ENCODE data around the gene LMF1.

LMF1 gene

DNA sequence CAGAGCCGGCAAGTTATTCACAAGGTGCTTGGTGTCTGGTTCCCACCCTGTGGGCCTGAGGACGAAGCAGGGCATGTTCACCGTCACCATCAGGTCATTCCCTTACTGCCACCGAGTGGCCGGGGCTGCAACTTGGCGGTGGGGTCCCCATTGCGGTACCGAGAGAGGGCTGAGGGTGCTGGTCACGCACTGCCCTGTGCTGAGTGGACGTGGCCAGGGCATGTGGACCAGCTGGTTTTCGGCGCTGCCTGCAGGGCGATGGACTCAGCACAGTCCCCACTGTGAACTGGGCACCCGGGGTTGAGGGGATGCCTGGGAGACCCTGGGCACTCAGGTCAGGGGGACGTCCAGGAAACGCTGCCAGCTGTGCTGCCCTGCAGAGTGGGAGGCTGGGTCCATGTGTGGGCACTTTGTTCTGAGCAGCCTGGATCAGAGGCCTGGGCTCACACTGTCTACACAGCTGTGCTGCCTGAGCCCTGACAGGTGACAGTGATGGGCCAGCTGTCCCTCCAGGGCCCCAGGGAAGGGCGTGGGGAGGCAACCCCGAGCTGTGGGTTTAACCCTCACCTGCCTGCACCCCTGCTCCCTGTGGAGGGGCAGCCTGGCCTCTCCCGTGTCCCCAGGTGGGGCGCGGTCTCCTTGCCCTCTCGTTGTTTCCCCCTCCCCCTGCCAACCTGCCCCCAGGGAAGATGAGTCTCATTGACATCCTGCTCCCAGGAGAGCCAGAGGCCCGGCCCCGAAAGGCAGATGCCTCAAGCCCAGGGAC lies 131.0 kb downstream of the LMF1 start:
- TF ChIP-seq FOXP2 (optimal IDR thresholded peaks at IDR 0.05; ENCODE audit: borderline replicate concordance, extremely low read depth, extremely low read length, insufficient read depth): no peak
- TF ChIP-seq TAF1 (IDR thresholded peaks at IDR 0.05; ENCODE audit: borderline replicate concordance, insufficient read depth, low read length): no peak
- TF ChIP-seq, protein P1, sequence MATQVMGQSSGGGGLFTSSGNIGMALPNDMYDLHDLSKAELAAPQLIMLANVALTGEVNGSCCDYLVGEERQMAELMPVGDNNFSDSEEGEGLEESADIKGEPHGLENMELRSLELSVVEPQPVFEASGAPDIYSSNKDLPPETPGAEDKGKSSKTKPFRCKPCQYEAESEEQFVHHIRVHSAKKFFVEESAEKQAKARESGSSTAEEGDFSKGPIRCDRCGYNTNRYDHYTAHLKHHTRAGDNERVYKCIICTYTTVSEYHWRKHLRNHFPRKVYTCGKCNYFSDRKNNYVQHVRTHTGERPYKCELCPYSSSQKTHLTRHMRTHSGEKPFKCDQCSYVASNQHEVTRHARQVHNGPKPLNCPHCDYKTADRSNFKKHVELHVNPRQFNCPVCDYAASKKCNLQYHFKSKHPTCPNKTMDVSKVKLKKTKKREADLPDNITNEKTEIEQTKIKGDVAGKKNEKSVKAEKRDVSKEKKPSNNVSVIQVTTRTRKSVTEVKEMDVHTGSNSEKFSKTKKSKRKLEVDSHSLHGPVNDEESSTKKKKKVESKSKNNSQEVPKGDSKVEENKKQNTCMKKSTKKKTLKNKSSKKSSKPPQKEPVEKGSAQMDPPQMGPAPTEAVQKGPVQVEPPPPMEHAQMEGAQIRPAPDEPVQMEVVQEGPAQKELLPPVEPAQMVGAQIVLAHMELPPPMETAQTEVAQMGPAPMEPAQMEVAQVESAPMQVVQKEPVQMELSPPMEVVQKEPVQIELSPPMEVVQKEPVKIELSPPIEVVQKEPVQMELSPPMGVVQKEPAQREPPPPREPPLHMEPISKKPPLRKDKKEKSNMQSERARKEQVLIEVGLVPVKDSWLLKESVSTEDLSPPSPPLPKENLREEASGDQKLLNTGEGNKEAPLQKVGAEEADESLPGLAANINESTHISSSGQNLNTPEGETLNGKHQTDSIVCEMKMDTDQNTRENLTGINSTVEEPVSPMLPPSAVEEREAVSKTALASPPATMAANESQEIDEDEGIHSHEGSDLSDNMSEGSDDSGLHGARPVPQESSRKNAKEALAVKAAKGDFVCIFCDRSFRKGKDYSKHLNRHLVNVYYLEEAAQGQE (IDR thresholded peaks at IDR 0.05; ENCODE audit: insufficient read depth in 1 of 2, low read depth in 2 of 2, low read length in 2 of 2): no peak
- TF ChIP-seq POLR2AphosphoS5 (IDR thresholded peaks at IDR 0.05; ENCODE audit: low read depth, low read length): no peak

GRCh38 chr16:838741-839140 lies 132.0 kb downstream of the LMF1 start:
- no peak for TF ChIP-seq FOXP2 (optimal IDR thresholded peaks at IDR 0.05; ENCODE audit: borderline replicate concordance, extremely low read depth, extremely low read length, insufficient read depth)
- TF ChIP-seq POLR2AphosphoS5 (IDR thresholded peaks at IDR 0.05; ENCODE audit: low read depth, low read length): no peak
- TF ChIP-seq, protein P1 (IDR thresholded peaks at IDR 0.05; ENCODE audit: insufficient read depth in 1 of 2, low read depth in 2 of 2, low read length in 2 of 2): no peak
- TF ChIP-seq SIN3A (IDR thresholded peaks at IDR 0.05; ENCODE audit: borderline replicate concordance, insufficient read depth, low read length): no peak
- no peak for TF ChIP-seq TAF1 (IDR thresholded peaks at IDR 0.05; ENCODE audit: borderline replicate concordance, insufficient read depth, low read length)

- no peak for TF ChIP-seq FOXP2 (optimal IDR thresholded peaks at IDR 0.05; ENCODE audit: borderline replicate concordance, extremely low read depth, extremely low read length, insufficient read depth)
- no peak for TF ChIP-seq TAF1 (IDR thresholded peaks at IDR 0.05; ENCODE audit: borderline replicate concordance, insufficient read depth, low read length)
- TF ChIP-seq SIN3A (IDR thresholded peaks at IDR 0.05; ENCODE audit: borderline replicate concordance, insufficient read depth, low read length): no peak
- TF ChIP-seq POLR2AphosphoS5 (IDR thresholded peaks at IDR 0.05; ENCODE audit: low read depth, low read length): no peak
- TF ChIP-seq, protein P1 (IDR thresholded peaks at IDR 0.05; ENCODE audit: insufficient read depth in 1 of 2, low read depth in 2 of 2, low read length in 2 of 2): no peak
Measured at GRCh38 chr16:836221-836620, 134.6 kb downstream of the LMF1 start.

DNA sequence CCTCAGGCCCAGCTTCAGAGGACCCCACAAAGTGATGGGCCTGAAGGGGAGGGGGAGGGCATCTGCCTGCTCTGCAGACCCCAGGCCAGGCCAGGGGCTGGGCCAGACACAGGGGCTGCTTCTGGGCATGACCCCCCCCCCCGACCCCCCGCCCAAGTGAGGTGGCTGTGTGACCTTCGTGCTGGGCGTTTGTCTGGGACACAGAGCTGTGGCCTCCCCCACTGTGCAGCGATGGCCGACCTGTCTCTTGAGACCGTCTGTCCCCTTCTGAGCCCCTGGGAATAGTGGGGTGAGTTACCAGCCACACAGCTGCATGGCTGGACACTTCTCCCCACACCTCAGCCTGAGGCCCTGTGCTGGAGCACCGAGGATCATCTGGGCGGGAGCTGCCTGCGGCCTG lies 135.4 kb downstream of the LMF1 start:
- TF ChIP-seq, protein P1 (IDR thresholded peaks at IDR 0.05; ENCODE audit: insufficient read depth in 1 of 2, low read depth in 2 of 2, low read length in 2 of 2): no peak
- TF ChIP-seq FOXP2 (optimal IDR thresholded peaks at IDR 0.05; ENCODE audit: borderline replicate concordance, extremely low read depth, extremely low read length, insufficient read depth) (no peak), TAF1 (IDR thresholded peaks at IDR 0.05; ENCODE audit: borderline replicate concordance, insufficient read depth, low read length) (no peak), SIN3A (IDR thresholded peaks at IDR 0.05; ENCODE audit: borderline replicate concordance, insufficient read depth, low read length) (no peak), POLR2AphosphoS5 (IDR thresholded peaks at IDR 0.05; ENCODE audit: low read depth, low read length) (no peak)

Data from PFSK-1 (cell line).